ENCODE results near the gene LYPD6B.

Gene LYPD6B

DNA sequence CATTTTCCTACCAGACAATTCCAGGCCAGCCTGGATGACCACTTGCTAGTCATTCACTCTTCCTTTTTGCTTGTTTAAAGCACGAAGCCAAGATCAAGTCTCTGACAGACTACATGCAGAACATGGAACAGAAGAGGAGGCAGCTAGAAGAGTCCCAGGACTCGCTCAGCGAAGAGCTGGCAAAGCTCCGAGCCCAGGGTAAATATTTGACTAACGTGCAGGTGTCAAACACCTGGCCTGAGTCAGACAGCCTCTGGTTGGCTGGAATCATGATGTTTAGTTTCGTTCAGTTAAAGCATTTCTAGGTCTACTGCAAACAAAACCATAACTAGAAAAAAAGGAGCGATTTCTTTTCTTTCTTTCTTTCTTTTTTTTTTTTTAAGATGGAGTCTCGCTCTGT is 44.2 kb upstream of the LYPD6B start:
- TF ChIP-seq NFIC (IDR thresholded peaks at IDR 0.05), result no peak

DNA sequence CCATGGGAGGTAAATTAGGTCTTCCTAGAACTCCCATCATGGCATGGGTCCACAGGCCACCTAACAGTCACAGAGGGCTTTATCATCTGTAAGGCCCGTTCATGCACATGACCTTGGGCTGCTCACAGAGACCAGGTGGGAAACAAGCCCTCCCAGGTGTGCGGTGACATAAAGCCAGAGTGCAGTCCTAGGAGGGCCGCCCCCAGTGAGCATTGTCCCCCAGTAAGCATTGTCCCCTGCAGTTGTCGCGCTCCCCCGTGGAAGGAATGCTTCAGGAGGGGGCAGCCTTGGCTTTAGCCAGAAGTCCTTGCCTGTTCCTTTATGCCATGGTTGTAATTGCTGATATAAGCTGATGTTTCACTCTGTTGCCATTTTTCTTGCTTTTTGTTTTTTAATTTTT is 41.7 kb upstream of the LYPD6B start:
- no peak for TF ChIP-seq EP300 (IDR thresholded peaks at IDR 0.05; ENCODE audit: borderline replicate concordance)
- TF ChIP-seq TEAD4 (IDR thresholded peaks at IDR 0.05), result no peak

DNA sequence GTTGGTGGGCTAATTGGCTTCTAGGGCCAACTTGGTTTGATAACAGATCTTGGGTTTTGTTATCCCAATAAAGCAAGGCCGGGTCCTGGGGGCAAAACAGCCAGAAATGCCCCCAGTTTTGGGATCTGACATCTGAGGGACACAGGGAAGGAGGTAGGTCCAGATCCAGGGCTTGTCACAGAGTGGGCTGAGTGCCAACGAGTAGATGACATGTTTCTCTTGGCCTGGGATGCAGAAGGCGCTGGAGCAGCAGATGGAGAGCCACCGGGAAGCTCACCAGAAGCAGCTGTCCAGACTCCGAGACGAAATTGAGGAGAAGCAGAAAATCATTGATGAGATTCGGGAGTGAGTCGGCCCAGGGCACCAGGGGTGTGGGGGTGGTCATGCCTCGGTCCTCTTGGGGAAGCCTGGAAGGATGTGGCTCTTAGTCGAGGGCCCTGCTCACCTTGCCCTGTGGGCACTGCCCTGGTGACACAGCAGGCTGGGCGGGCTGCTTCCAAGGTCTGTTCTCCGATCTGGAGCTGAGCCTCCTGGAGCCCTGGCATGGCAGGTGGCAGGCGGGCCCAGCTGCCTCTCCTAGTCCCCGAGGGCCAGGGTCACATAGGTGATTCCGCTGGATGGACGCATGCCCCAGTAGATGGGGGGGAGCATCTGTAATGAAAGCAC is 40.2 kb upstream of the LYPD6B start:
- no peak for TF ChIP-seq FOXM1 (IDR thresholded peaks at IDR 0.05; ENCODE audit: borderline replicate concordance, low read depth)
- TF ChIP-seq, protein P1, sequence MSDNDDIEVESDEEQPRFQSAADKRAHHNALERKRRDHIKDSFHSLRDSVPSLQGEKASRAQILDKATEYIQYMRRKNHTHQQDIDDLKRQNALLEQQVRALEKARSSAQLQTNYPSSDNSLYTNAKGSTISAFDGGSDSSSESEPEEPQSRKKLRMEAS (IDR thresholded peaks at IDR 0.05), result no peak
- TF ChIP-seq CREB1 (IDR thresholded peaks at IDR 0.05; ENCODE audit: low read depth), result no peak
- TF ChIP-seq, protein P2, sequence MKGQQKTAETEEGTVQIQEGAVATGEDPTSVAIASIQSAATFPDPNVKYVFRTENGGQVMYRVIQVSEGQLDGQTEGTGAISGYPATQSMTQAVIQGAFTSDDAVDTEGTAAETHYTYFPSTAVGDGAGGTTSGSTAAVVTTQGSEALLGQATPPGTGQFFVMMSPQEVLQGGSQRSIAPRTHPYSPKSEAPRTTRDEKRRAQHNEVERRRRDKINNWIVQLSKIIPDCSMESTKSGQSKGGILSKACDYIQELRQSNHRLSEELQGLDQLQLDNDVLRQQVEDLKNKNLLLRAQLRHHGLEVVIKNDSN (IDR thresholded peaks at IDR 0.05), result no peak
- TF ChIP-seq ZBTB7A (IDR thresholded peaks at IDR 0.05; ENCODE audit: low read depth), result no peak
- no peak for TF ChIP-seq NFIC (IDR thresholded peaks at IDR 0.05)
- TF ChIP-seq TCF12 (IDR thresholded peaks at IDR 0.05; ENCODE audit: low read depth), result no peak
- no peak for TF ChIP-seq EP300 (IDR thresholded peaks at IDR 0.05; ENCODE audit: borderline replicate concordance)
- TF ChIP-seq TAF1 (IDR thresholded peaks at IDR 0.05; ENCODE audit: low read depth), result no peak
- TF ChIP-seq, protein P3, sequence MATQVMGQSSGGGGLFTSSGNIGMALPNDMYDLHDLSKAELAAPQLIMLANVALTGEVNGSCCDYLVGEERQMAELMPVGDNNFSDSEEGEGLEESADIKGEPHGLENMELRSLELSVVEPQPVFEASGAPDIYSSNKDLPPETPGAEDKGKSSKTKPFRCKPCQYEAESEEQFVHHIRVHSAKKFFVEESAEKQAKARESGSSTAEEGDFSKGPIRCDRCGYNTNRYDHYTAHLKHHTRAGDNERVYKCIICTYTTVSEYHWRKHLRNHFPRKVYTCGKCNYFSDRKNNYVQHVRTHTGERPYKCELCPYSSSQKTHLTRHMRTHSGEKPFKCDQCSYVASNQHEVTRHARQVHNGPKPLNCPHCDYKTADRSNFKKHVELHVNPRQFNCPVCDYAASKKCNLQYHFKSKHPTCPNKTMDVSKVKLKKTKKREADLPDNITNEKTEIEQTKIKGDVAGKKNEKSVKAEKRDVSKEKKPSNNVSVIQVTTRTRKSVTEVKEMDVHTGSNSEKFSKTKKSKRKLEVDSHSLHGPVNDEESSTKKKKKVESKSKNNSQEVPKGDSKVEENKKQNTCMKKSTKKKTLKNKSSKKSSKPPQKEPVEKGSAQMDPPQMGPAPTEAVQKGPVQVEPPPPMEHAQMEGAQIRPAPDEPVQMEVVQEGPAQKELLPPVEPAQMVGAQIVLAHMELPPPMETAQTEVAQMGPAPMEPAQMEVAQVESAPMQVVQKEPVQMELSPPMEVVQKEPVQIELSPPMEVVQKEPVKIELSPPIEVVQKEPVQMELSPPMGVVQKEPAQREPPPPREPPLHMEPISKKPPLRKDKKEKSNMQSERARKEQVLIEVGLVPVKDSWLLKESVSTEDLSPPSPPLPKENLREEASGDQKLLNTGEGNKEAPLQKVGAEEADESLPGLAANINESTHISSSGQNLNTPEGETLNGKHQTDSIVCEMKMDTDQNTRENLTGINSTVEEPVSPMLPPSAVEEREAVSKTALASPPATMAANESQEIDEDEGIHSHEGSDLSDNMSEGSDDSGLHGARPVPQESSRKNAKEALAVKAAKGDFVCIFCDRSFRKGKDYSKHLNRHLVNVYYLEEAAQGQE (IDR thresholded peaks at IDR 0.05; ENCODE audit: low read depth), result no peak

DNA sequence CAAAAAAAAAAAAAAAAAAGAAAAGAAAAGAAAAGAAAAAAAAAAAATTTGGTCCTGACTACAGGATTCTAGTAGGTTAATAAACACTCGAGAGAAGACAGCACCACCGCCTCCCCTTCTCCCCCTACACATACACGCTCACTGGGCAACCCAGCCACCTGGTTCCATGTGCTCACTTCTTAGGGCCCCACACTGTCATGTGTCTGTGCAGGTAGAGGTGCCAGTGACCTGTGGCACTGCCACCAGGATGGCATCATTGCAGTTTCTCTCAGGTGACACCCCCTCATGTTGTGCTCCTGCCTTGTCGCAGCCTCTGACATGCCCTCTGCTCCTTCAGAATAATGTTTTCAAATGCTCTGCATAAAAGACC is 39.7 kb upstream of the LYPD6B start:
- TF ChIP-seq CEBPB (IDR thresholded peaks at IDR 0.05) (no peak), TAF1 (IDR thresholded peaks at IDR 0.05; ENCODE audit: low read depth) (no peak), RAD21 (IDR thresholded peaks at IDR 0.05; ENCODE audit: low read depth) (no peak), YY1 (IDR thresholded peaks at IDR 0.05; ENCODE audit: low read depth) (no peak), NFIC (IDR thresholded peaks at IDR 0.05) (no peak), CREB1 (IDR thresholded peaks at IDR 0.05; ENCODE audit: low read depth) (no peak), FOXM1 (IDR thresholded peaks at IDR 0.05; ENCODE audit: borderline replicate concordance, low read depth) (no peak), EP300 (IDR thresholded peaks at IDR 0.05; ENCODE audit: borderline replicate concordance) (no peak), ZBTB7A (IDR thresholded peaks at IDR 0.05; ENCODE audit: low read depth) (no peak), EGR1 (IDR thresholded peaks at IDR 0.05) (no peak), TCF12 (IDR thresholded peaks at IDR 0.05; ENCODE audit: low read depth) (no peak), TEAD4 (IDR thresholded peaks at IDR 0.05) (no peak)
- TF ChIP-seq, protein P1 (IDR thresholded peaks at IDR 0.05), result no peak
- TF ChIP-seq, protein P3 (IDR thresholded peaks at IDR 0.05; ENCODE audit: low read depth), result no peak
- TF ChIP-seq, protein P2 (IDR thresholded peaks at IDR 0.05), result no peak

DNA sequence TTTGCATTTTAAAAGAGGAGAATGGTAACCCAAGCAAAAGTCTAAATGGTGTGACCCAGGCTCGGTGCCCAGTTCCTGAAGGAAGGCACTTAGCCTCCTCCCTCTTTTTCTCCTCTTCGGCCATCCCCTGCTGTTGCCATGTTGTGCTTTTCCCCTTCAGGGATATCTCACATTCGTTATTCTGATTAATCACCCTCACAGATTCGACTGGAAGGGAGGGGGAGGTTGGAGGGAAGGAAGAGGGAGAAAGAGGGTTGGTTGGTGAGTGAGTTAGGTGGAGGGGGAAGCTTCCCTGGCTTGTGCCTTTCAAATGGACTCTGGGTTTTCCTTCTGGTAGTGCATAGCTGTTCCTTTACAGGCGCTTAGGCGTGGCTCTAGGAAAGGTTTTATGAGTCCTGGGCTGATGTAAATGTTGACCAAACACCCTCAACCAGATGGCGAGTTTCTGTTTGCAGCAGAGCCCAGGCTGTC is 39.0 kb upstream of the LYPD6B start:
- TF ChIP-seq EGR1 (IDR thresholded peaks at IDR 0.05) (no peak), NFIC (IDR thresholded peaks at IDR 0.05) (no peak), CEBPB (IDR thresholded peaks at IDR 0.05) (no peak), RAD21 (IDR thresholded peaks at IDR 0.05; ENCODE audit: low read depth) (no peak), YY1 (IDR thresholded peaks at IDR 0.05; ENCODE audit: low read depth) (no peak), ZBTB7A (IDR thresholded peaks at IDR 0.05; ENCODE audit: low read depth) (no peak), EP300 (IDR thresholded peaks at IDR 0.05; ENCODE audit: borderline replicate concordance) (no peak)
- TF ChIP-seq, protein P1 (IDR thresholded peaks at IDR 0.05), result no peak
- TF ChIP-seq, protein P3 (IDR thresholded peaks at IDR 0.05; ENCODE audit: low read depth), result no peak

Measured in Ishikawa (cell line).